SK-N-SH (cell line): ENCODE results near the gene MRPL43. TPM values are rescaled to one million over a fixed set of nuclear protein-coding genes. Genes with fewer than 3 reads are reported as not detected.

ENCODE experiments used
- CTCF ChIA-PET: fragments of 300-600, 350-600 bp; formaldehyde crosslinking; extraction: SDS; loops from one replicate; lab custom pipeline; 2021; lab: Yijun Ruan, JAX
- POLR2A ChIA-PET: fragments of 350-600 bp; sonication (Branson Sonifier 250); formaldehyde crosslinking; extraction: SDS; loops from one replicate; lab custom pipeline; 2020; ENCODE audit warnings: antibody characterized with exemption, inconsistent platforms; lab: Yijun Ruan, JAX
- DNase-seq: peaks from one replicate; pipeline ENCODE4 v3.0.0; 2012
- H2AFZ ChIP-seq: fragments of 200-600 bp; sonication (generic); 2 replicates; pipeline ENCODE4 v1.8.1; 2016; ENCODE audit warnings: antibody characterized with exemption, mild to moderate bottlenecking, low read depth
- H3F3A ChIP-seq: fragments of 200-600 bp; sonication (generic); replicated peaks from 2 replicates; pipeline ENCODE3; 2016; ENCODE audit warnings: antibody characterized with exemption, mild to moderate bottlenecking; ENCODE audit not compliant: insufficient read depth
- H3K27ac ChIP-seq, 2 experiments: fragments of 200-500 bp in 1 of 2; fragments of 200-600 bp in 1 of 2; sonication (Bioruptor generic) in 1 of 2; sonication (generic), shearing (Covaris generic) in 1 of 2; 2 replicates each; pipeline versions ENCODE4 v1.5.1 to v1.6.1; 2014 to 2016; ENCODE audit warnings: low read depth in 2 of 2, inconsistent platforms in 1 of 2, low read length in 1 of 2, mild to moderate bottlenecking in 1 of 2, mixed read lengths in 1 of 2
- H3K27me3 ChIP-seq: fragments of 200-600 bp; sonication (generic), shearing (Covaris generic); 2 replicates; pipeline ENCODE4 v1.6.1; 2016; ENCODE audit warnings: mixed run types; ENCODE audit not compliant: insufficient read depth
- H3K36me3 ChIP-seq, 2 experiments: fragments of 200-500 bp in 1 of 2; fragments of 200-600 bp in 1 of 2; sonication (Bioruptor generic) in 1 of 2; sonication (generic) in 1 of 2; replicated peaks in 1 of 2; 2 replicates each; pipeline versions ENCODE3 to v1.5.1; 2014 to 2016; ENCODE audit warnings: low read length in 1 of 2, mild to moderate bottlenecking in 1 of 2; ENCODE audit not compliant: insufficient read depth in 2 of 2, control insufficient read depth in 1 of 2
- H3K4me1 ChIP-seq, 2 experiments: fragments of 200-500 bp in 1 of 2; fragments of 200-600 bp in 1 of 2; sonication (Bioruptor generic) in 1 of 2; sonication (generic), shearing (Covaris generic) in 1 of 2; 2 replicates each; pipeline versions ENCODE4 v1.5.1 to v1.6.1; 2014 to 2016; ENCODE audit warnings: low read depth in 1 of 2, low read length in 1 of 2, mixed run types in 1 of 2; ENCODE audit not compliant: insufficient read depth in 2 of 2, control insufficient read depth in 1 of 2
- H3K4me2 ChIP-seq: fragments of 200-600 bp; sonication (generic), shearing (Covaris generic); 2 replicates; pipeline ENCODE4 v1.6.1; 2017; ENCODE audit warnings: mixed run types
- H3K4me3 ChIP-seq, 2 experiments: fragments of 200-500 bp in 1 of 2; fragments of 200-600 bp in 1 of 2; sonication (Bioruptor generic) in 1 of 2; sonication (generic), shearing (Covaris generic) in 1 of 2; 2 replicates each; pipeline versions ENCODE4 v1.5.1 to v1.8.1; 2014 to 2016; ENCODE audit warnings: low read depth in 2 of 2, inconsistent platforms in 1 of 2, low read length in 1 of 2, mild to moderate bottlenecking in 1 of 2, mixed read lengths in 1 of 2, moderate library complexity in 1 of 2
- H3K79me2 ChIP-seq: fragments of 200-600 bp; sonication (generic); 2 replicates; pipeline ENCODE4 v1.8.1; 2017; ENCODE audit warnings: mild to moderate bottlenecking; ENCODE audit not compliant: insufficient read depth
- H3K9ac ChIP-seq: fragments of 200-600 bp; sonication (generic); 2 replicates; pipeline ENCODE4 v1.6.1; 2017; ENCODE audit warnings: mixed run types
- H3K9me2 ChIP-seq: fragments of 200-600 bp; sonication (generic); 2 replicates; pipeline ENCODE4 v1.6.1; 2017; ENCODE audit warnings: mixed run types
- H3K9me3 ChIP-seq: fragments of 200-600 bp; sonication (generic); 2 replicates; pipeline ENCODE4 v1.6.1; 2017; ENCODE audit warnings: mixed run types, mild to moderate bottlenecking, moderate library complexity
- H4K20me1 ChIP-seq: fragments of 200-600 bp; sonication (generic); 2 replicates; pipeline ENCODE4 v1.6.1; 2017; ENCODE audit warnings: mild to moderate bottlenecking, mixed run types; ENCODE audit not compliant: insufficient read depth
- CHD2 ChIP-seq: fragments of 150-350 bp; IDR thresholded peaks from 2 replicates; pipeline ENCODE4 v1.6.1; 2018; ENCODE audit warnings: low read length; ENCODE audit not compliant: partially characterized antibody
- CTCF ChIP-seq: fragments of 200-600 bp; sonication (generic); IDR thresholded peaks from 2 replicates; pipeline ENCODE4 v1.6.1; 2017; ENCODE audit warnings: antibody characterized with exemption, mild to moderate bottlenecking, moderate library complexity
- EP300 ChIP-seq, 2 experiments: IDR thresholded peaks; 2 replicates each; pipeline versions ENCODE4 v1.4.0 to v1.6.1; 2012; ENCODE audit warnings: borderline replicate concordance in 1 of 2, low read depth in 1 of 2, low read length in 1 of 2
- FOSL2 ChIP-seq: IDR thresholded peaks from 2 replicates; pipeline ENCODE4 v1.4.0; 2012; ENCODE audit warnings: low read depth, mild to moderate bottlenecking, moderate library complexity, borderline replicate concordance
- MEF2A ChIP-seq: IDR thresholded peaks from 2 replicates; pipeline ENCODE4 v1.4.0; 2012; ENCODE audit warnings: low read depth, borderline replicate concordance
- POLR2AphosphoS5 ChIP-seq: IDR thresholded peaks from 2 replicates; pipeline ENCODE4 v1.6.1; 2012; ENCODE audit warnings: low read depth, low read length
- RAD21 ChIP-seq: IDR thresholded peaks from 2 replicates; pipeline ENCODE4 v1.6.1; 2012; ENCODE audit warnings: mild to moderate bottlenecking, low read length
- RFX5 ChIP-seq: IDR thresholded peaks from 2 replicates; pipeline ENCODE4 v1.6.1; 2012; ENCODE audit warnings: mild to moderate bottlenecking, improper control_type of control experiment, low read length
- TAF1 ChIP-seq: IDR thresholded peaks from 2 replicates; pipeline ENCODE4 v1.6.1; 2012; ENCODE audit warnings: low read depth, mild to moderate bottlenecking, low read length, moderate library complexity, borderline replicate concordance
- USF1 ChIP-seq: IDR thresholded peaks from 2 replicates; pipeline ENCODE4 v1.4.0; 2012; ENCODE audit warnings: low read depth, borderline replicate concordance
- YY1 ChIP-seq: IDR thresholded peaks from 2 replicates; pipeline ENCODE4 v1.4.0; 2012; ENCODE audit warnings: low read depth, mild to moderate bottlenecking
- WGBS: methylation state at CpG from one replicate; pipeline ENCODE4 v1.1.6; 2017; ENCODE audit warnings: low lambda C conversion rate; 5-methylcytosine and 5-hydroxymethylcytosine counted together
- polyA plus RNA-seq, 3 experiments: library from polyadenylated mRNA; depleted of rRNA; stranded (reverse); fragments of >200 nt; gene quantifications; 2 replicates each; pipeline ENCODE4 v1.2.3, GENCODE V29; 2012
- TF ChIP-seq, protein P1 (sequence below): fragments of 150-350 bp; IDR thresholded peaks from 2 replicates; pipeline ENCODE4 v1.6.1; 2017; ENCODE audit warnings: antibody characterized with exemption, low read length, low read depth, borderline replicate concordance
- TF ChIP-seq, protein P2 (sequence below): IDR thresholded peaks from 2 replicates; pipeline ENCODE4 v1.6.1; 2012; ENCODE audit warnings: mild to moderate bottlenecking, low read depth, low read length, moderate library complexity
- TF ChIP-seq, protein P3 (sequence below): fragments of 150-350 bp; IDR thresholded peaks from 2 replicates; pipeline ENCODE4 v1.6.1; 2016; ENCODE audit warnings: mild to moderate bottlenecking, low read depth, low read length

Gene MRPL43
- polyA plus RNA-seq, 1 of the 3 experiments (the other 2 are of a cell fraction): 208 TPM

- no peak overlapping the region for H3K4me3 ChIP-seq
- H3K27ac ChIP-seq: no peak overlapping the region
- H3K27me3 ChIP-seq: no peaks in the 10 kb centered on the region
- 71% methylated on average over 11 of the region's 11 CpGs for WGBS
- H3K9me2 ChIP-seq: no peaks in the 10 kb centered on the region
- H3K4me1 ChIP-seq: peaks cover 0 to 7% of the 10 kb centered on the region in 2 experiments; a peak in 1 of 4 replicates
- TF ChIP-seq CTCF (no peak), CHD2 (no peak)
- TF ChIP-seq, protein P1, sequence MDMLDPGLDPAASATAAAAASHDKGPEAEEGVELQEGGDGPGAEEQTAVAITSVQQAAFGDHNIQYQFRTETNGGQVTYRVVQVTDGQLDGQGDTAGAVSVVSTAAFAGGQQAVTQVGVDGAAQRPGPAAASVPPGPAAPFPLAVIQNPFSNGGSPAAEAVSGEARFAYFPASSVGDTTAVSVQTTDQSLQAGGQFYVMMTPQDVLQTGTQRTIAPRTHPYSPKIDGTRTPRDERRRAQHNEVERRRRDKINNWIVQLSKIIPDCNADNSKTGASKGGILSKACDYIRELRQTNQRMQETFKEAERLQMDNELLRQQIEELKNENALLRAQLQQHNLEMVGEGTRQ: no peak
- H2AFZ ChIP-seq: no peak overlapping the region
- H4K20me1 ChIP-seq: no peaks in the 10 kb centered on the region
- no peaks in the 10 kb centered on the region for H3K9me3 ChIP-seq
- no peaks in the 10 kb centered on the region for H3K79me2 ChIP-seq
- CTCF ChIA-PET: interaction anchor here (1.0 to 1.3 kb wide), 2 partner anchors 30 to 120 kb away, joined by 3 to 4 read pairs; no protein-coding TSS in a partner anchor
- POLR2A ChIA-PET: no interaction called here
- H3K36me3 ChIP-seq: no peaks in the 10 kb centered on the region
- H3K9ac ChIP-seq: no peak overlapping the region
- H3K4me2 ChIP-seq: no peak overlapping the region
- DNase-seq: no peak
- H3F3A ChIP-seq: no peaks in the 10 kb centered on the region
Measured at GRCh38 chr10:101021692-101022251, 34.5 kb upstream of the MRPL43 start.

- Histone ChIP-seq H3K9ac (no peak overlapping the region), H4K20me1 (no peaks in the 10 kb centered on the region), H3K36me3 (no peaks in the 10 kb centered on the region), H3K27me3 (no peaks in the 10 kb centered on the region), H3K9me2 (no peaks in the 10 kb centered on the region), H3K4me1 (peaks cover 0 to 4% of the 10 kb centered on the region in 2 experiments; a peak in 1 of 4 replicates), H2AFZ (no peak overlapping the region), H3K27ac (no peak overlapping the region), H3K9me3 (no peaks in the 10 kb centered on the region), H3F3A (no peaks in the 10 kb centered on the region), H3K4me2 (no peak overlapping the region), H3K4me3 (no peak overlapping the region), H3K79me2 (no peaks in the 10 kb centered on the region)
- WGBS: 73% methylated on average over 4 of the region's 4 CpGs
- POLR2A ChIA-PET: no interaction called here
- TF ChIP-seq RFX5: no peak
- no peak for TF ChIP-seq RAD21
- no peak for TF ChIP-seq USF1
- no peak for TF ChIP-seq MEF2A
- TF ChIP-seq EP300 (IDR thresholded peaks at IDR 0.05; ENCODE audit: borderline replicate concordance in 1 of 2, low read depth in 1 of 2, low read length in 1 of 2): no peak
- TF ChIP-seq YY1: no peak
- TF ChIP-seq FOSL2: no peak
- TF ChIP-seq, protein P2, sequence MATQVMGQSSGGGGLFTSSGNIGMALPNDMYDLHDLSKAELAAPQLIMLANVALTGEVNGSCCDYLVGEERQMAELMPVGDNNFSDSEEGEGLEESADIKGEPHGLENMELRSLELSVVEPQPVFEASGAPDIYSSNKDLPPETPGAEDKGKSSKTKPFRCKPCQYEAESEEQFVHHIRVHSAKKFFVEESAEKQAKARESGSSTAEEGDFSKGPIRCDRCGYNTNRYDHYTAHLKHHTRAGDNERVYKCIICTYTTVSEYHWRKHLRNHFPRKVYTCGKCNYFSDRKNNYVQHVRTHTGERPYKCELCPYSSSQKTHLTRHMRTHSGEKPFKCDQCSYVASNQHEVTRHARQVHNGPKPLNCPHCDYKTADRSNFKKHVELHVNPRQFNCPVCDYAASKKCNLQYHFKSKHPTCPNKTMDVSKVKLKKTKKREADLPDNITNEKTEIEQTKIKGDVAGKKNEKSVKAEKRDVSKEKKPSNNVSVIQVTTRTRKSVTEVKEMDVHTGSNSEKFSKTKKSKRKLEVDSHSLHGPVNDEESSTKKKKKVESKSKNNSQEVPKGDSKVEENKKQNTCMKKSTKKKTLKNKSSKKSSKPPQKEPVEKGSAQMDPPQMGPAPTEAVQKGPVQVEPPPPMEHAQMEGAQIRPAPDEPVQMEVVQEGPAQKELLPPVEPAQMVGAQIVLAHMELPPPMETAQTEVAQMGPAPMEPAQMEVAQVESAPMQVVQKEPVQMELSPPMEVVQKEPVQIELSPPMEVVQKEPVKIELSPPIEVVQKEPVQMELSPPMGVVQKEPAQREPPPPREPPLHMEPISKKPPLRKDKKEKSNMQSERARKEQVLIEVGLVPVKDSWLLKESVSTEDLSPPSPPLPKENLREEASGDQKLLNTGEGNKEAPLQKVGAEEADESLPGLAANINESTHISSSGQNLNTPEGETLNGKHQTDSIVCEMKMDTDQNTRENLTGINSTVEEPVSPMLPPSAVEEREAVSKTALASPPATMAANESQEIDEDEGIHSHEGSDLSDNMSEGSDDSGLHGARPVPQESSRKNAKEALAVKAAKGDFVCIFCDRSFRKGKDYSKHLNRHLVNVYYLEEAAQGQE: no peak
- TF ChIP-seq CHD2: no peak
- TF ChIP-seq POLR2AphosphoS5: no peak
- TF ChIP-seq, protein P3, sequence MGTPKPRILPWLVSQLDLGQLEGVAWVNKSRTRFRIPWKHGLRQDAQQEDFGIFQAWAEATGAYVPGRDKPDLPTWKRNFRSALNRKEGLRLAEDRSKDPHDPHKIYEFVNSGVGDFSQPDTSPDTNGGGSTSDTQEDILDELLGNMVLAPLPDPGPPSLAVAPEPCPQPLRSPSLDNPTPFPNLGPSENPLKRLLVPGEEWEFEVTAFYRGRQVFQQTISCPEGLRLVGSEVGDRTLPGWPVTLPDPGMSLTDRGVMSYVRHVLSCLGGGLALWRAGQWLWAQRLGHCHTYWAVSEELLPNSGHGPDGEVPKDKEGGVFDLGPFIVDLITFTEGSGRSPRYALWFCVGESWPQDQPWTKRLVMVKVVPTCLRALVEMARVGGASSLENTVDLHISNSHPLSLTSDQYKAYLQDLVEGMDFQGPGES: no peak
- TF ChIP-seq TAF1: no peak
- CTCF ChIA-PET: interaction anchor here (1.0 to 1.3 kb wide), 2 partner anchors 30 to 121 kb away, joined by 3 to 4 read pairs; no protein-coding TSS in a partner anchor
- no peak for DNase-seq
Measured at GRCh38 chr10:101021239-101021638, 33.9 kb upstream of the MRPL43 start.
